COLO829 (cell line): Measurements from ENCODE around the gene KLK3.
"Not testable (repeated sequence)": the region's sequence is repeated elsewhere in the genome, so short reads cannot be mapped to it uniquely, and the experiment has no call there.

ENCODE experiments used
- DNase-seq: peaks from one replicate; pipeline ENCODE4 v3.0.0; 2012; ENCODE audit warnings: low spot score

KLK3 gene

DNA sequence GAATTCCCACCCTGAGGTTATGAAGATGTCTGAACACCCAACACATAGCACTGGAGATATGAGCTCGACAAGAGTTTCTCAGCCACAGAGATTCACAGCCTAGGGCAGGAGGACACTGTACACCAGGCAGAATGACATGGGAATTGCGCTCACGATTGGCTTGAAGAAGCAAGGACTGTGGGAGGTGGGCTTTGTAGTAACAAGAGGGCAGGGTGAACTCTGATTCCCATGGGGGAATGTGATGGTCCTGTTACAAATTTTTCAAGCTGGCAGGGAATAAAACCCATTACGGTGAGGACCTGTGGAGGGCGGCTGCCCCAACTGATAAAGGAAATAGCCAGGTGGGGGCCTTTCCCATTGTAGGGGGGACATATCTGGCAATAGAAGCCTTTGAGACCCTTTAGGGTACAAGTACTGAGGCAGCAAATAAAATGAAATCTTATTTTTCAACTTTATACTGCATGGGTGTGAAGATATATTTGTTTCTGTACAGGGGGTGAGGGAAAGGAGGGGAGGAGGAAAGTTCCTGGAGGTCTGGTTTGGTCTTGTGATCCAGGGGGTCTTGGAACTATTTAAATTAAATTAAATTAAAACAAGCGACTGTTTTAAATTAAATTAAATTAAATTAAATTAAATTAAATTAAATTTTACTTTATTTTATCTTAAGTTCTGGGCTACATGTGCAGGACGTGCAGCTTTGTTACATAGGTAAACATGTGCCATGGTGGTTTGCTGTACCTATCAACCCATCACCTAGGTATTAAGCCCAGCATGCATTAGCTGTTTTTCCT is 7.0 kb downstream of the KLK3 start:
- no peak for DNase-seq

- DNase-seq = no peak
Measured at GRCh38 chr19:50869479-50869878, 14.8 kb downstream of the KLK3 start.

GRCh38 chr19:50870417-50871089 is 15.8 kb downstream of the KLK3 start:
- DNase-seq = peak; percentile 60

- no peak for DNase-seq
Measured at GRCh38 chr19:50873056-50873455, 18.3 kb downstream of the KLK3 start, which contains the start of gene KLK2. KLK2 (plus strand) TSS chr19:50873439; CDS start chr19:50873474, 35 bp downstream.

DNA sequence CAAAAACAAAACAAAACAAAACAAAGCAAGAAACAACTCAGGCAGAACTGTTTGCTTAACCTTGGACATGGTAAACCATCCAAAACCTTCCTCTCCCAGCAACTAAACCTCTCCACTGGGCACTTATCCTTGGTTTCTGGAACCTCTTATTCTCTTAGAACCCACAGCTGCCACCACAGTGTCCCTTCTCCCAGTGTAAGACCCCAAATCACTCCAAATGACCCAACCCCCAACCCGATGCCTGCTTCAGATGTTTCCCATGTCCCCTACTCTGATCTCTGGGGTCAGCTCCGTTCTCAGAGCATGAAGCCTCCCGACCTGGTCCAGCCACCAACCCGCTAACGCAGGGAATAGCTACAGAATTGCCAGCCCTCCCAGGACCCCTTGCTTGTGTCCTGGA is 19.5 kb downstream of the KLK3 start:
- DNase-seq = no peak

DNA sequence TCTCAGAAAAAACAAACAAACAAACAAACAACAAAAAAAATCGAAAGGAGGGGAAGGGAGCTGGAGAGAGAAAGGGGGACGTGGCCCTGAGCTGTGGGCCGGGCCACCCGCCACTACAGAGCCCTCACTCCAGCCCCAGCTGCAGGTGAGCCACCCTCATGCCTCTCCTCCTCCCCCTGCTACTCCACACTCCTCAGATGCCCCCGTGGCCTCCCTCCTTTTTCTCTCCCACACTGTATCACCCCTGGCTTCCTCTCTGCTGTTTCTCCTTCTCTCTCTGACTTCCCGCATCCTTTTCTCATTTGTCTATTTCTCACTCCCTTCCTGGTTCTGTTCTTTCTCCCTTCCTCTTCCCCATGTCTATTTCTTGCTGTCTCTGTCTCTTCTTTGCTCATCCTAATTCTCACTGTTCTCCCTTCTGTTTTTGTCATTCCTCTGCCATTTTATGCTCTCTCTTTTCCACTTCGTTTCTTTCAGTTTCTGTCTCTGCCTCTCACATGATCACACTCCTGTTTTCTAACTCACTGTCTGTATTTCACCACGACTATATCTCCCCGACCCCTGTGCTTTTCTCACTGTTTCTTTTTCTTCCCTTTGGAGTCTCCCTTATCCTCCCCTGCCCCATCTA is 21.2 kb downstream of the KLK3 start:
- DNase-seq = no peak

GRCh38 chr19:50876456-50876855 is 21.7 kb downstream of the KLK3 start:
- DNase-seq = no peak

DNA sequence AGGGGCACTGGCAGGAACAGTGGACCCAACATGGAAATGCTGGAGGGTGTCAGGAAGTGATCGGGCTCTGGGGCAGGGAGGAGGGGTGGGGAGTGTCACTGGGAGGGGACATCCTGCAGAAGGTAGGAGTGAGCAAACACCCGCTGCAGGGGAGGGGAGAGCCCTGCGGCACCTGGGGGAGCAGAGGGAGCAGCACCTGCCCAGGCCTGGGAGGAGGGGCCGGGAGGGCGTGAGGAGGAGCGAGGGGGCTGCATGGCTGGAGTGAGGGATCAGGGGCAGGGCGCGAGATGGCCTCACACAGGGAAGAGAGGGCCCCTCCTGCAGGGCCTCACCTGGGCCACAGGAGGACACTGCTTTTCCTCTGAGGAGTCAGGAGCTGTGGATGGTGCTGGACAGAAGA is 22.6 kb downstream of the KLK3 start:
- DNase-seq = no peak

DNA sequence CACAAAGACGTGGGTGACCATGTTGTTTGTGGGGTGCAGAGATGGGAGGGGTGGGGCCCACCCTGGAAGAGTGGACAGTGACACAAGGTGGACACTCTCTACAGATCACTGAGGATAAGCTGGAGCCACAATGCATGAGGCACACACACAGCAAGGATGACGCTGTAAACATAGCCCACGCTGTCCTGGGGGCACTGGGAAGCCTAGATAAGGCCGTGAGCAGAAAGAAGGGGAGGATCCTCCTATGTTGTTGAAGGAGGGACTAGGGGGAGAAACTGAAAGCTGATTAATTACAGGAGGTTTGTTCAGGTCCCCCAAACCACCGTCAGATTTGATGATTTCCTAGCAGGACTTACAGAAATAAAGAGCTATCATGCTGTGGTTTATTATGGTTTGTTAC is 24.1 kb downstream of the KLK3 start:
- no peak for DNase-seq

- no peak for DNase-seq
Measured at GRCh38 chr19:50880241-50880640, 25.5 kb downstream of the KLK3 start.

- no peak for DNase-seq
Measured at GRCh38 chr19:50882188-50882587, 27.5 kb downstream of the KLK3 start.

- no peak for DNase-seq
Measured at GRCh38 chr19:50889638-50890037, 34.9 kb downstream of the KLK3 start.

DNA sequence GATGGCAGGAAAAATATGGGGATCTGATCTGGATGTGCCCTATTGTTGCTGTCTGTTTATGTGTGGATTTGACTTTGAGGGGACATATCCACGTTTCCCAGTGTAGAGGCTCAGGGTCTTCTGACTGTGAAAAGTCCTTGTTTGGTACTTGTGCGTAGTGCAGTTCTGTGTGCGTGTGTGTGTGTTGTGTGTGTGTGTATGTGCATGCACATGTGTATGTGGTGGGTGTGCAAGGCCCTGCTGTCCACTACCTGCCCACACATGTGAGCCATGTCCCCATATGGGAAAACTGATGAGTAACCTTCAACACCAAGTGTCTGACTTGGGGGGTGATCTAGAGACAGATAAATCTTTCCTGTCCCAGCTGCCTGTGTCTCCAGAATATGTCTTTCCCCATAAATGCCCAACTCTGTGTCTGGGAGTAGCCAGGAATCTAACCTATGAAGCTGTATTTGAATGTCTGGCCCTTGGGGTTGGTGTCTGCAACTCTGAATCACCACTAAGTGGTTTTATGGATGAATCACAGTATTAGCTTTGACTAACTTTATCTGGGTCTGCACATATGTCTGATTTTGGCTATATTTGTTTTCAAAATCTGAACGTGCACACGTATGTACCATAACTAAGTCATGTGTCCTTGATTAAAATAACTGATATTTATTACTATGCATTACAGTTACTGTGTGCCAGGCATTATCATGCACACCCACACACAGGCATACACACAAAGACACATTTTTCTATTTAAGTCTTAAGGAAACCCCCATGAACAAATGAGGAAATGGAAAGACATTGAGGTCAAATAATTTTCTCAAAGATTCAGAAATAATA is 35.9 kb downstream of the KLK3 start:
- DNase-seq = no peak

DNA sequence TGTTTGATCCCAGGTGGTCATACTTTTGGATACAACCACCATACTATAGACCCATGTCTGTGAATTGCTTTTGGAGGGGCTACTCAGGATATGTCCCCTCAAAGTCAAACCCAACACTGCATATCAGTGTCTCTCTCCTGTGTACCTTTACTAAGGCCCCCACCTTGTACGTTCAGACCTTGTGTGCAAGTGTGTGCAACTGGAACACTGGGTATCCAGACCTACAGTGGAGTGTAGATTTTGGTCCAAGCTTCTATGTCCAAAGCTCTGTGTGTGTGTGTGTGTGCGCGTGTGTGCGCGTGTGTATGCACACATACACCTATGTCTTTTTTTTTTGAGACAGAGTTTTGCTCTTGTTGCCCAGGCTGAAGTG is 36.5 kb downstream of the KLK3 start:
- no peak for DNase-seq

DNA sequence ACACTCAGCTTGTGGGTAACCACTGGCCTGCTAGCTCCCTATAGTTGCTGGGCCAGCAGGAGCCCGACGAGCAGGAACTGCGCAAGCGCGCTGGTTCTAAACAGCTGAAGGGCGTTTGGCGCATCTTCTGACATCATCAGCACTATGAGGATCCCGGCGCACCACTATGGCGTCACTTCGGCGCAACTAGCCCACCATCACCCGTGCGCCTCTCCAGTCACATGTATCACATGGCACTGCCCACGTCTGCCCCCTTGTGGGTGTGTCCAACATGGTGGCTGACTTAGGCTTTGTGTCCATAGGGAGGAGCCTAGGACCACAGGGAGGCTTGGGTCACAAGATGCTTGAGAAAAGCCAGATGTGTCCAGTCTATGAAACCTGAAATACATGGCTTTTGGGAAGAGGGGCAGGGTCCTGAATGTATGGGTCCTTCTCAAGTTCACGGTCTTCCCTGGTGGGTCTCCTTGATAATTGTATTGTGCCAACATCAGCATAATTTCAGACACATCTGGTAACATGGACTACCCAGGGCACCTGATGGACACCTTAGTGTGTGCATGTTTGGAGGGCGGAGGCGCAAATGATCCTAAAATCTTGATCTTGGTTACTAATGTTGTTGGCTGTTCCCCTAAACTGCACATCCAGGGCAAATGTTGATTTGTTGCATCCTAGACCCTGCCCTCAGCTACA is 38.5 kb downstream of the KLK3 start:
- DNase-seq = no peak

GRCh38 chr19:50894478-50895356 is 40.0 kb downstream of the KLK3 start:
- no peak for DNase-seq

DNA sequence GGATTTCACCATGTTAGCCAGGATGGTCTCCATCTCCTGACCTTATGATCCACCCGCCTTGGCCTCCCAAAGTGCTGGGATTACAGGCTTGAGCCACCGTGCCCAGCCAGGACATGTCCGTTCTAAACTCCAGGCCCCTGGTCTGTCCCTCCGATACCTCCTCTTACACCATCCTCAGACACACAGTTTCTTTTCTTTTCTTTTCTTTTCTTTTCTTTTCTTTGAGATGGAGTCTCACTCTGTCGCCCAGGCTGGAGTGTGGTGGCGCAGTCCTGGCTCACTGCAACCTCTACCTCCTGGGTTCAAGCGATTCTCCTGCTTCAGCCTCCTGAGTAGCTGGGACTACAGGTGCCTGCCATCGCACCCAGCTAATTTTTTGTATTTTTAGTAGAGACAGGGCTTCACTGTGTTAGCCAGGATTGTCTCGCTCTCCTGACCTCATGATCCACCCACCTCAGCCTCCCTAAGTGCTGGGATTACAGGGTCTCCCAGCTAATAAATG is 41.4 kb downstream of the KLK3 start:
- not testable (repeated sequence) for DNase-seq

- DNase-seq = no peak
Measured at GRCh38 chr19:50896591-50897190, 42.0 kb downstream of the KLK3 start.

DNA sequence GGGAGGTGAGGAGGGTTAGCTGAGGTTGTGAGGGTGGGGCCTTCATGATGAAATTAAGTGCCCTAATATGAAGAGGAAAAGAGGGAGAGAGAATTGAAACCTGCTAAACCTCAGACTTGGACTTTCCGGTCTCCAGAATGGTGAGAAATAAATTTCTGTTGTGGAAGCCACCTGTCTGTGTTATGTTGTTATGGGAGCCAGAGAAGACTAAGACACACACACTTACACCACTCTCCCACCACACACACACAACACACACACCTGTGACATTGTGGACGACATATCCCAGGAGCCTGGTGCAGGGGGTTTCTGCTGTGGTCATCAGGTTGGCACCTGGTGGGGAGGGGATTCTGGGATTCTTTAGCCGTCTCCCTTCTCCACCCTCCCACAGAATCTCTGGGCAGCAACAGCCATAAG is 42.5 kb downstream of the KLK3 start:
- no peak for DNase-seq

- no peak for DNase-seq
Measured at GRCh38 chr19:50897612-50898011, 42.9 kb downstream of the KLK3 start.
